H1 (cell line): Measurements from ENCODE around the gene DNAI2. TPM values are rescaled to one million over a fixed set of nuclear protein-coding genes. Genes with fewer than 3 reads are reported as not detected.

ENCODE experiments used
- TEAD4 ChIP-seq: IDR thresholded peaks from 2 replicates; pipeline ENCODE4 v1.6.1; 2012; ENCODE audit warnings: low read depth, low read length, inconsistent platforms, mixed read lengths
- polyA plus RNA-seq, 7 experiments: library from polyadenylated mRNA; depleted of rRNA in 3 of 7; stranded (reverse) in 5 of 7; unstranded in 2 of 7; fragments of >200 nt in 5 of 7; fragments of 200-250 nt in 2 of 7; gene quantifications; 1 replicate in 5 of 7; 2 replicates in 1 of 7; 4 replicates in 1 of 7; pipeline versions ENCODE4 v1.2.1 to v1.2.3, GENCODE V29; 2011 to 2013; ENCODE audit warnings: missing spikeins in 2 of 7, mixed read lengths in 2 of 7
- total RNA-seq: library from RNA; stranded (reverse); fragmentation: NEBNext Ultra II Directional; extraction: Animal tissue kit (Norgen Biotek cat#: 25700); gene quantifications from 2 replicates; pipeline ENCODE4 v1.2.1, GENCODE V29; 2021
- TF ChIP-seq, protein P1 (sequence below): fragments of 300-600 bp; sonication (generic); IDR thresholded peaks from 2 replicates; pipeline ENCODE4 v1.7.1; 2012; ENCODE audit warnings: low read length, moderate library complexity, mild to moderate bottlenecking, inconsistent platforms; ENCODE audit not compliant: insufficient replicate concordance

The DNAI2 gene
- total and polyA plus RNA-seq, 2 of the 8 experiments (the other 6 are each of a cell fraction or from before 2014, with no cell fraction given) = 0.08 to 0.15 TPM

DNA sequence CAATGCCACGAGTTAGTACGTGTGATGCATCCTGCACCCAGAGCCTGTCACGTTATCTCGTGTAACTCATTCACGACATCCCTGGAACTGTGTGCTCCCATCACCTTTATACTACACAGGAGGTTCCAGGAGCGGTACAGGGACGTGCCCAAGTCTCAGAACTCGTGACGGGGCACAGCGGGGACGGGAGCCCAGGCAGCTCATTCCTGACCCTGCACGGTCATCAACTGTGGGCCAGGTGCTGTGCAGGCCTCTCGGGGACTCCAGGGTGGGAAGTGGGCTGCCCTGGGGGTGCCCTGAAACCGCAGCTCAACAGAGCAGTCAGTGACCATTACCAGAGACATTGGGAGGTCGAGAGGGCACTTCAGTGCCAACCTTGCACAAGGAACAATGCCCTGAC lies 40.8 kb downstream of the DNAI2 start (continued):
- TF ChIP-seq, protein P1, sequence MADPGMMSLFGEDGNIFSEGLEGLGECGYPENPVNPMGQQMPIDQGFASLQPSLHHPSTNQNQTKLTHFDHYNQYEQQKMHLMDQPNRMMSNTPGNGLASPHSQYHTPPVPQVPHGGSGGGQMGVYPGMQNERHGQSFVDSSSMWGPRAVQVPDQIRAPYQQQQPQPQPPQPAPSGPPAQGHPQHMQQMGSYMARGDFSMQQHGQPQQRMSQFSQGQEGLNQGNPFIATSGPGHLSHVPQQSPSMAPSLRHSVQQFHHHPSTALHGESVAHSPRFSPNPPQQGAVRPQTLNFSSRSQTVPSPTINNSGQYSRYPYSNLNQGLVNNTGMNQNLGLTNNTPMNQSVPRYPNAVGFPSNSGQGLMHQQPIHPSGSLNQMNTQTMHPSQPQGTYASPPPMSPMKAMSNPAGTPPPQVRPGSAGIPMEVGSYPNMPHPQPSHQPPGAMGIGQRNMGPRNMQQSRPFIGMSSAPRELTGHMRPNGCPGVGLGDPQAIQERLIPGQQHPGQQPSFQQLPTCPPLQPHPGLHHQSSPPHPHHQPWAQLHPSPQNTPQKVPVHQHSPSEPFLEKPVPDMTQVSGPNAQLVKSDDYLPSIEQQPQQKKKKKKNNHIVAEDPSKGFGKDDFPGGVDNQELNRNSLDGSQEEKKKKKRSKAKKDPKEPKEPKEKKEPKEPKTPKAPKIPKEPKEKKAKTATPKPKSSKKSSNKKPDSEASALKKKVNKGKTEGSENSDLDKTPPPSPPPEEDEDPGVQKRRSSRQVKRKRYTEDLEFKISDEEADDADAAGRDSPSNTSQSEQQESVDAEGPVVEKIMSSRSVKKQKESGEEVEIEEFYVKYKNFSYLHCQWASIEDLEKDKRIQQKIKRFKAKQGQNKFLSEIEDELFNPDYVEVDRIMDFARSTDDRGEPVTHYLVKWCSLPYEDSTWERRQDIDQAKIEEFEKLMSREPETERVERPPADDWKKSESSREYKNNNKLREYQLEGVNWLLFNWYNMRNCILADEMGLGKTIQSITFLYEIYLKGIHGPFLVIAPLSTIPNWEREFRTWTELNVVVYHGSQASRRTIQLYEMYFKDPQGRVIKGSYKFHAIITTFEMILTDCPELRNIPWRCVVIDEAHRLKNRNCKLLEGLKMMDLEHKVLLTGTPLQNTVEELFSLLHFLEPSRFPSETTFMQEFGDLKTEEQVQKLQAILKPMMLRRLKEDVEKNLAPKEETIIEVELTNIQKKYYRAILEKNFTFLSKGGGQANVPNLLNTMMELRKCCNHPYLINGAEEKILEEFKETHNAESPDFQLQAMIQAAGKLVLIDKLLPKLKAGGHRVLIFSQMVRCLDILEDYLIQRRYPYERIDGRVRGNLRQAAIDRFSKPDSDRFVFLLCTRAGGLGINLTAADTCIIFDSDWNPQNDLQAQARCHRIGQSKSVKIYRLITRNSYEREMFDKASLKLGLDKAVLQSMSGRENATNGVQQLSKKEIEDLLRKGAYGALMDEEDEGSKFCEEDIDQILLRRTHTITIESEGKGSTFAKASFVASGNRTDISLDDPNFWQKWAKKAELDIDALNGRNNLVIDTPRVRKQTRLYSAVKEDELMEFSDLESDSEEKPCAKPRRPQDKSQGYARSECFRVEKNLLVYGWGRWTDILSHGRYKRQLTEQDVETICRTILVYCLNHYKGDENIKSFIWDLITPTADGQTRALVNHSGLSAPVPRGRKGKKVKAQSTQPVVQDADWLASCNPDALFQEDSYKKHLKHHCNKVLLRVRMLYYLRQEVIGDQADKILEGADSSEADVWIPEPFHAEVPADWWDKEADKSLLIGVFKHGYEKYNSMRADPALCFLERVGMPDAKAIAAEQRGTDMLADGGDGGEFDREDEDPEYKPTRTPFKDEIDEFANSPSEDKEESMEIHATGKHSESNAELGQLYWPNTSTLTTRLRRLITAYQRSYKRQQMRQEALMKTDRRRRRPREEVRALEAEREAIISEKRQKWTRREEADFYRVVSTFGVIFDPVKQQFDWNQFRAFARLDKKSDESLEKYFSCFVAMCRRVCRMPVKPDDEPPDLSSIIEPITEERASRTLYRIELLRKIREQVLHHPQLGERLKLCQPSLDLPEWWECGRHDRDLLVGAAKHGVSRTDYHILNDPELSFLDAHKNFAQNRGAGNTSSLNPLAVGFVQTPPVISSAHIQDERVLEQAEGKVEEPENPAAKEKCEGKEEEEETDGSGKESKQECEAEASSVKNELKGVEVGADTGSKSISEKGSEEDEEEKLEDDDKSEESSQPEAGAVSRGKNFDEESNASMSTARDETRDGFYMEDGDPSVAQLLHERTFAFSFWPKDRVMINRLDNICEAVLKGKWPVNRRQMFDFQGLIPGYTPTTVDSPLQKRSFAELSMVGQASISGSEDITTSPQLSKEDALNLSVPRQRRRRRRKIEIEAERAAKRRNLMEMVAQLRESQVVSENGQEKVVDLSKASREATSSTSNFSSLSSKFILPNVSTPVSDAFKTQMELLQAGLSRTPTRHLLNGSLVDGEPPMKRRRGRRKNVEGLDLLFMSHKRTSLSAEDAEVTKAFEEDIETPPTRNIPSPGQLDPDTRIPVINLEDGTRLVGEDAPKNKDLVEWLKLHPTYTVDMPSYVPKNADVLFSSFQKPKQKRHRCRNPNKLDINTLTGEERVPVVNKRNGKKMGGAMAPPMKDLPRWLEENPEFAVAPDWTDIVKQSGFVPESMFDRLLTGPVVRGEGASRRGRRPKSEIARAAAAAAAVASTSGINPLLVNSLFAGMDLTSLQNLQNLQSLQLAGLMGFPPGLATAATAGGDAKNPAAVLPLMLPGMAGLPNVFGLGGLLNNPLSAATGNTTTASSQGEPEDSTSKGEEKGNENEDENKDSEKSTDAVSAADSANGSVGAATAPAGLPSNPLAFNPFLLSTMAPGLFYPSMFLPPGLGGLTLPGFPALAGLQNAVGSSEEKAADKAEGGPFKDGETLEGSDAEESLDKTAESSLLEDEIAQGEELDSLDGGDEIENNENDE = no peak
- no peak for TF ChIP-seq TEAD4
